Left forelimb (tissue), 1 donor: Measurements from ENCODE around the gene PVALEF.
"Not testable (repeated sequence)": the region's sequence is repeated elsewhere in the genome, so short reads cannot be mapped to it uniquely, and the experiment has no call there.

Experiments used
- DNase-seq: peaks from one replicate; pipeline ENCODE4 v3.0.0-alpha.2; 2018; ENCODE audit warnings: low spot score

Gene PVALEF

DNA sequence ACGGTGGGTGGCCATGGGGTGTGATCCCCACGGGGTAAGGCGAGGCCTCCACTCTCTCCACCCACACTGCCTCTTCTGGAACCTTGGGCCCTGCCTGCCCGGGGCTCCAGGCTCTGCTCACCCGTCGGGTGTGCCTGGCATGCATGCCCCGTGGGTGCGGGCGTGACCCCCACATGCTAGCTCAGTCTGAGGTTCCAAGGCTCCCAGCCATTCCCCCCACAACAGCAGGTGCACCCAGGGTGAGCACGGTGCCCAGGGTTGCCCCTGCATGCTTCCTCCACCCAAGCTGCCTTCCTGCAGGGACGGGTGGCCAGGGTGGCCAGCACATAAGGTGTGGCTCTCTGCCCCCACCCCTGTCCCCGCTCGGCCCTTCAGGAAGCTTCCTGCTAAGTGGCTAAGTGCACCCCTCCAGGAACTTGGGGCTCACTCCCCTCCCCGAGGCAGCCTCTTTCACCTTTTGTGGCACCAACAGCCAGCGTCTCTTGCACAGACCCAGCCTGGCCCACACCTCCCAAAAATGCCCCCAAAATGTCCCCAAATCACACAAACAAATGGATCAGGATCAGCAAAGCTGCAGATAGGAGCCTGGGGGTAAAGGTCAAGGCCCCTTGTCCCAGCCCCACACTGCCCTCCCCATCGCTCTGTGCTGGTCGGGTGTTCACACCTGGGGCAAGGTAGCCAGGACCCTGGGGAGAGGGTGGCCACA, 21.4 kb upstream of the PVALEF start:
- DNase-seq = no peak

DNA sequence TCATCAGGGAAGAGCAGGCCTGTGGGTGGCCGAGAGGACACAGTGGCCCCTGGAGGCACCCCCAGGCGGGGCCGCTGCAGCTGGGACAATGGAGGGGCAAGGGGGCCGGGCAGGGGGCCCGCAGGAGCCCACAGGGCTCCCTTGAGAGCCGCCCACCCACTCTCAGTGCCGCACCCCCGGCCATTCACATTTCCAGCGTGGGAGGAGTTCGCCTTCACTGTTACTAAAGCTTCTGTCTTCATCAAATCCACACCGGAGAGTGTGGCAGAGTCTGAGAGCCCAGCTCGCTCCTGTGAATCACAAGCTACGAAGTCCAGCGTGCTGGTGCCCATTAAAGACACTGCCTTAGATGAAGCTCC, 20.9 kb upstream of the PVALEF start:
- DNase-seq = no peak

DNA sequence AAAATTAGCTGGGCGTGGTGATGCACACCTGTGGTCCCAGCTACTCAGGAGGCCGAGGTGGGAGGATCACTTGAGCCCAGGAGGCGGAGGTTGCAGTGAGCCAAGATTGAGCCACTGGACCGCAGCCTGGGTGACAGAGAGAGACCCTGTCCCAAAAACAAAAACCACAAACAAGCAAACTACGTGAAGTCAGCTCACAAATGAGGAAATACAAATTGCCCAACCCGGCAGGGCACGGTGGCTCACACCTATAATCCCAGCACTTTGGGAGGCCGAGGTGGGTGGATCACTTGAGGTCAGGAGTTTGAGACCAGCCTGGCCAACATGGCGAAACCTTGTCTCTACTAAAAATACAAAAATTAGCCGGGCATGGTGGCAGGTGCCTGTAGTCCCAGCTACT, 19.1 kb upstream of the PVALEF start:
- DNase-seq = not testable (repeated sequence)

GRCh38 chr17:81147701-81148100, 17.6 kb upstream of the PVALEF start:
- no peak for DNase-seq

GRCh38 chr17:81148571-81148970, 16.7 kb upstream of the PVALEF start:
- DNase-seq = no peak

DNA sequence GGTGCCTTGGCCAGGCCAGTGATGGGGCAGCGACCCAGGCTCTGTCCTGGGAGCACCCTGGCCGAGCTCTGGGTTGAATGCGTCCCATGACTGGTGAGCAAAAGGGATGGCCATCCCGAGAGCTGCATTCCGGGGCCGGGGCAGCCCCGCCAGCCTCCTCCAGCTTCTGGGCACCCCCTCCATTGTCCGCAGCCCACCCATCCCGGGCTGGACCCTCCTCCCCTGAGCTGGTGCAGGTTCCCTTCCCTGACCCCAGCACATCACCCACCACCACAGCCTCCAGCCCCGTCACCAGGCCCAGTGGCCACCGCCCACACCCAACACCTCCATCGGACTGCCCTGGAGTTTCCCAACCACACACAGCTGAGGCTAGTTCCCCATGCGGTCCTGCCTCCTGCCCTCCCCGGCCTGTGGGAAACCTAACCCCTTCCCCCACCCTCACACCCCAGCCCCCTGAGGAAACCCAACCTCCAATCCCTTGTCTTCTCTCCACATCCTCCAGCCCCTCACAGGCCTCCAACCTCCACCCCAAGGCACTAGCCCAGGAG, 16.2 kb upstream of the PVALEF start:
- no peak for DNase-seq

DNA sequence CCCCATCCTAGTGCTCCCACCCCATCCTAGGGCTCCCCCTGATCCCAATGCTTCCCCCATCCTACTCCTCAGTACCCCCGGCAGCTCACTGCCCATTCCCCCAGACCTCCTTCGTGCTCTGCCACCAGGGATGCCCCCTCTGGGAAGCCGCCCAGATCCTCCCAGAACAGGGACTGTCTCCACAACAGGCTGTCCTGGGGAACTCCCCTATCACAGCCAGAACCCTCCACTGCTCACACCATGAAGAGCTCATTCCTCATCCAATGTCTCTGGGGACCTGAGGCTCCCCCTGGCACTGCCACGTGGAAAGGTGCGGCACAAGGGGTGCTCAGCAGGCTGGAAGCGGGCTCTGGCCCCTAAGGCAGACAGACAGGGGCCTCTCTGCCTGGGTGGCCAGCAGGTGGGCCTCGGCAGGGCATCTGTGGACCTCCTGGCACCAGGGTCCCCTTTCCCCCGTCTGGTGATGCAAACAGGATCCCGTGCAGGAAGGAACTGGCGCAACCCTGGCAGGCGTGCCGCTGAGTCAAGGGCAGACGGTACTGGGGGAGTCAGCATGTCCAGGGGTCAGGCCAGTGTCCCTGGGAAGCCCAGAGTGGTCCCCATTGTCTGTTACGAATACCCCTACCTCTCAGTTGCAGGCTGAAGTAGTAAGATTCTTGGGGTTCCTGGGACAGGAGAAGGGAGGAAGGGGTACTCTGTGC, 14.8 kb upstream of the PVALEF start:
- DNase-seq = no peak

DNA sequence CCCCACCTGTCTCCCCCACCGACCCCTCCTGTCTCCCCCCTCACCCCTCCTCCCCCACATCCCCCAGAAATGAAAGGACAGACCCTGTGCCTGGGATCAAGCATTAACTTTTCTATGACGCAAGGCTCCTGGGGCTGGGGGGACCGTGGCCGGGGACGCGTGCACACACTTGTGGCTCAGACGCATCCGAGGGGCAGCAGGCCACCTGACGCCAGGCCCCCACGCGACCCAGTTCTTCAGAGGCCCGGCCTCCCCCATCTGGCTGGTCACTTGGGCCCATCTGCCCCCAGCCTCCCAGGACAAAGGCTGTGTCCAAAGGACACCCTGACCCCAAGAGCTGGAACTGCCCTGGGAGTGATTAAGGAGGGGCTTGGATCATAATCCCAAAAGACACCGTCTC, 14.0 kb upstream of the PVALEF start:
- no peak for DNase-seq

- DNase-seq = no peak
Observed at GRCh38 chr17:81152288-81152828, 12.9 kb upstream of the PVALEF start.

GRCh38 chr17:81153340-81153803, 11.9 kb upstream of the PVALEF start:
- no peak for DNase-seq

DNA sequence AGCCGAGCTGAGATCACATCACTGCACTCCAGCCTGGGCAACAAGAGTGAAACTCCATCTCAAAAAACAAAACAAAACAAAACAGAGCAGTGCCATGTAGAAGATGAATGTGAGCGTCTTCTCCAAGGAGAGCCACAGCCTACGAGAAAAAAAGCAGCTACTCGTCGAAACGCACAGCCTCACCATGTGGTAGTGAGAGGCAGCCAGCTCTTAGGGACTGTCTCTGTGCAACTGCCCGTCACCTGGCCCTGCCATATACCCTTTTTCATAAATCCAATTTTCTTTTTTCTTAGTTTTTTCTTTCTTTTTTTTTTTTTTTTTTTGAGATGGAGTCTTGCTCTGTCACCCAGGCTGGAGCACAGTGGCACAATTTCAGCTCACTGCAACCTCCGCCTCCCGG, 11.3 kb upstream of the PVALEF start:
- not testable (repeated sequence) for DNase-seq

DNA sequence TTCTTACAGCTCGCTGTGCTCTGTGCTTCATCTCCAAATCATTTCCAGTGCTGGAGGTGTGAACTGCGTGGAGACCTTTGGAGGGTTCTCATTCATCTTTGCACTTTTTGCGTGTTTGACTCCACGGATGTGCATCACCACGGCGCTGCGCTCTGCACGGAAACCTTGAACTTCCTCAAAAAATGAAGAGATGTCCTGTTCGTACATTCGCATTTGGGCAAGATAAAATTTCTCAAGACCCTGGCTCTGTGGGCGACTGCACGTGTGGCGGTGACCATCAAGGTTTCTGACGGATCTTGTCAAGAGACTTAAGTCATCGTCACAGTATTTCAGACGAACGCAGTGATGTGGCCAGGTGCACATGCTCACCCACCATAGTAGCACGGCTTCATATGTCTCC, 10.3 kb upstream of the PVALEF start:
- DNase-seq = no peak

GRCh38 chr17:81156866-81157805, 8.2 kb upstream of the PVALEF start:
- DNase-seq = no peak

DNA sequence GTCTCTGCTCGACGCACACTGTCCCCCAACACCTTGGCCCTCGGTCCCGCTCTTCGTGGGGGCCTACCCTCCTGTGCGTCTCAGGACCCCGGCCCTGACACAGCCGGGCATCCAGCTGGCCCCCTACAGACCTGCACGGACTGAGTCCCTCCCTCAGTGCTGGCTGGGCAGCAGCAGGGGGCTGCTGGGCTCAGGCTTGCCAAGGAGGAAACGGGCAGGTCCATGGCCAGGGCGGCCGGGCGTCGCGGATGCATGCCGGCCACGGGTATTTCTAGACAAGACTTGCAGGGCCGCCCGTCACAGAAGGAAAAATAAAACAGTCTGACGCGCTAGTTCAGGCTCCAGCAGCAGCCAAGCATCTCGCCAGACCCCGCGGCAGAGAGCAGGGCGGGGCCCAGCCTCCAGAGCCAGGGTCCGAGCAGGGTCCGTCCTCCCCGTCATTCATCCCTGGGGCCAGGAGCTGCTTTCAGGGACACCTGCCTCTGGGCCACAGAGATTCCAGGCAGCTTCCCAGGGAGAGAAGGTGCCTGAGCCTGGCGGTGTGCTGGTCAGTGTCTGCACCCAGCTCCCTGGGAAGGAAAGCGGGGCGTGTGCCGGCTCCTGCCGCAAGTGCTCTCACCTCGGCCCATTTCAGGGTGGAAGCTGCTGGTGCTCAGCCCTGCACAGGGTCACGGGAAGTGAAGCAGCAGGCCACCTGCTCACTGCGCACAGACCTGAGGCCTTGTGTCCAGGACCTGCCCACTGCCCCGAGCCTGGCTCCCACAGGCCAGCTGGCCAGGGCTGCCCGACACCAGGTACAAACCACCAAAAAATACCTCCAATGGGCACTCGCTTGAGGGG, 7.2 kb upstream of the PVALEF start:
- no peak for DNase-seq

GRCh38 chr17:81158688-81159590, 6.4 kb upstream of the PVALEF start:
- no peak for DNase-seq

DNA sequence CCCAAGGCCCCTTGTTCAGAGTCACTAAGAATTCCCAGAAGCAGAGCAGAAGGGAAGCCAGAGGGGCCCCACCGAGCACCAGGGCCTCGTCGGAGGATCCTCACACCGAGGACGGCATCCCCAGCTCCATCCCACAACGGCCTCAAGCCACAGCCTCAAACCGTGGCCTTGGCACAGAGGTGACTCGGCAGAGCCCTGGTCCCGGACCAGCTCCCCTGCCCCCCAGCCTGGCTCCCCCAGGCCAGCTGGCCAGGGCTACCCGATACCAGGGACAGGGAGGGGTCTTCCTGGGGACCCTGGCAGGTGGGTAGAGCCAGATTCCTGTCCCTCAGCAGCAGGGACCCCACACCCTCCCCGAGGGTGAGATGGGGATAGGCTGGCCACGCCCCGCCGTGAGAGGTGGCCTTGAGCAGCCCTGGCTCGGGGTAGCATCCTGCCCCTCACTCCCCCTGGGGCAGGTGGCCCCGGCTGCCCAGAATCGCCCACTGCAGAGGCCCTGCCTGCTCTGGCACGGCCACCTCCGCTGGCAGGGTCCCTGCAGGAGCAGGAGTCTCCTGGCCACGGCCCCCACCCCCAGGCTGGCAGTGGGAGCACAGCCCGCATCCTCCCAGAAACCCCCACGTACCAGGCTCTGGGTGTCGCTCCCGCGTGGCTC, 5.6 kb upstream of the PVALEF start:
- no peak for DNase-seq

DNA sequence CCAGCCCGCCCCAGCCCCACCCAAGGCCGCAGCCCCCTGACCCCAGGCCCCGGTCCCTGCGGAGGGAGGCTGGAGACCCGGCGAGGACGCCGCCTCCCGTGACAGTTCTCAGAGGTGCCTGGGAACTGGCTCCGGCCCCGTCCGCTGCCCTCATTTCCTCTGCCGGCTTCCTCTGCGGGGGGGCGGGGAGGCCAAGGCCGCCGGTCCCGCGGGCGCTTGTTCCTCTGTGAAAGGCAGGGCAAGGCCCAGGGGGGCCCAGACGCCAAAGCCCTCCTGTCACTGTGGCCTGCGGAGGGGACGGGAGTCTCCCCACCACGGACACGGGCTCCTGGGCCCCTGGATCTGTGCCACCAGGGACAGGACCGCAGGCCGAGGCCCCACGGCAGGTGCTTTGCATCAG, 5.0 kb upstream of the PVALEF start:
- no peak for DNase-seq

- DNase-seq = no peak
Observed at GRCh38 chr17:81160747-81161453, 4.4 kb upstream of the PVALEF start.

- DNase-seq = no peak
Observed at GRCh38 chr17:81161536-81161935, 3.8 kb upstream of the PVALEF start.
